T-cell (primary cell): ENCODE measurements around the gene NXPE3. TPM values are rescaled to one million over a fixed set of nuclear protein-coding genes. Genes with fewer than 3 reads are reported as not detected.

Experiments
- ATAC-seq, 4 experiments: fragments of 200-7000 bp in 3 of 4; fragments of 150-1000 bp in 1 of 4; cut with Tn5 transposase; replicated peaks in 1 of 4; 1 replicate in 3 of 4; 2 replicates in 1 of 4; pipeline ENCODE4 v1.10.0; 2021; ENCODE audit warnings: moderate library complexity in 3 of 4, mild to moderate bottlenecking in 2 of 4, moderate number of reproducible peaks in 1 of 4
- CTCF ChIA-PET, 2 donors: fragments of 300-600 bp; sonication (Branson Sonifier 250); formaldehyde crosslinking; loops; one replicate each; lab custom pipeline; 2022; ENCODE audit warnings: antibody characterized with exemption in 2 of 2; lab: Charles Lee
- POLR2A ChIA-PET, 2 donors: fragments of 300-600 bp; sonication (Branson Sonifier 250); formaldehyde crosslinking; loops; one replicate each; lab custom pipeline; 2022; ENCODE audit warnings: antibody characterized with exemption in 2 of 2; lab: Charles Lee
- DNase-seq, 35 experiments: peaks; one replicate each; pipeline versions ENCODE4 v3.0.0 to v3.0.0-alpha.2; 2013 to 2023
- H3K27ac ChIP-seq: one replicate; pipeline ENCODE4 v1.5.1; 2013; ENCODE audit warnings: low read length
- H3K27me3 ChIP-seq, 2 experiments: replicated peaks in 1 of 2; 1 replicate in 1 of 2; 2 replicates in 1 of 2; pipeline versions ENCODE4 v1.6.1 to v1.7.0; 2013; ENCODE audit warnings: low read length in 1 of 2, mixed read lengths in 1 of 2; ENCODE audit not compliant: control insufficient read depth in 2 of 2, insufficient read depth in 2 of 2; ENCODE audit errors: extremely low read depth in 1 of 2
- H3K36me3 ChIP-seq, 2 donors: 1 replicate in 1 of 2; 2 replicates in 1 of 2; pipeline versions ENCODE4 v1.6.1 to v1.7.0; 2013; ENCODE audit warnings: low read length in 1 of 2; ENCODE audit not compliant: control insufficient read depth in 2 of 2, insufficient read depth in 1 of 2; ENCODE audit errors: extremely low read depth in 1 of 2
- H3K4me1 ChIP-seq, 2 experiments: 1 replicate in 1 of 2; 2 replicates in 1 of 2; pipeline versions ENCODE4 v1.6.1 to v1.7.0; 2013; ENCODE audit warnings: low read length in 2 of 2, mixed read lengths in 1 of 2; ENCODE audit not compliant: insufficient read depth in 2 of 2, control insufficient read depth in 1 of 2; ENCODE audit errors: extremely low read depth in 1 of 2
- H3K4me3 ChIP-seq, 2 donors: 1 replicate in 1 of 2; 2 replicates in 1 of 2; pipeline versions ENCODE4 v1.5.1 to v1.7.0; 2013; ENCODE audit warnings: mild to moderate bottlenecking in 2 of 2, low read length in 1 of 2, moderate library complexity in 1 of 2; ENCODE audit not compliant: control insufficient read depth in 1 of 2; ENCODE audit errors: extremely low read depth in 1 of 2
- H3K9me3 ChIP-seq: 2 replicates; pipeline ENCODE4 v1.7.0; 2013
- H3K27ac Mint-ChIP-seq, 2 donors: one replicate each; pipeline ENCODE4 v1.8.0; 2020 to 2021; ENCODE audit warnings: mild to moderate bottlenecking in 2 of 2, mixed read lengths in 2 of 2
- H3K27me3 Mint-ChIP-seq, 2 donors: one replicate each; pipeline ENCODE4 v1.8.0; 2021 to 2022; ENCODE audit warnings: mixed read lengths in 2 of 2
- H3K36me3 Mint-ChIP-seq: one replicate; pipeline ENCODE4 v1.8.0; 2021; ENCODE audit warnings: mixed read lengths
- H3K4me1 Mint-ChIP-seq, 3 donors: one replicate each; pipeline ENCODE4 v1.8.0; 2020 to 2022; ENCODE audit warnings: mixed read lengths in 3 of 3, mild to moderate bottlenecking in 1 of 3
- H3K4me3 Mint-ChIP-seq, 3 donors: one replicate each; pipeline ENCODE4 v1.8.0; 2020 to 2022; ENCODE audit warnings: mild to moderate bottlenecking in 3 of 3, mixed read lengths in 3 of 3, moderate library complexity in 3 of 3
- H3K9me3 Mint-ChIP-seq, 3 donors: one replicate each; pipeline ENCODE4 v1.8.0; 2020 to 2022; ENCODE audit warnings: mixed read lengths in 3 of 3
- WGBS: methylation state at CpG from one replicate; pipeline ENCODE4 v1.1.5; 2013; ENCODE audit warnings: missing lambda C conversion rate; ENCODE audit not compliant: insufficient coverage; 5-methylcytosine and 5-hydroxymethylcytosine counted together
- total RNA-seq, 35 experiments: library from RNA in 6 of 35; stranded (reverse) in 6 of 35; fragments of 120-200 nt in 1 of 35; gene quantifications; one replicate each; pipeline versions ENCODE4 v1.2.1 to v1.2.4 and lab custom pipeline; 2013 to 2026

The NXPE3 gene
- total RNA-seq, 5 donors from 2014 or later (not counting 1 experiment from before 2014, with no cell fraction given), result 38.0 to 44.8 (median 41.3) TPM

- WGBS, result 23% methylated on average over 13 of the region's 21 CpGs
- H3K9me3 Mint-ChIP-seq, result no peaks in the 10 kb centered on the region
- peak overlapping the region; percentile 86 to 92 (median 91) for H3K4me3 Mint-ChIP-seq
- no peaks in the 10 kb centered on the region for H3K27me3 Mint-ChIP-seq
- peaks cover 2 to 11% of the 10 kb centered on the region in 2 donors for H3K36me3 ChIP-seq
- POLR2A ChIA-PET, result interaction anchor here in 1 of 2 donors (1.5 to 1.6 kb wide), 2 partner anchors 54 to 102 kb away, joined by 5 to 9 read pairs; partner anchors contain the start of genes CEP97 and ZBTB11
- H3K4me1 ChIP-seq, result peaks cover 22 to 23% of the 10 kb centered on the region in 2 experiments
- no peaks in the 10 kb centered on the region for H3K27me3 ChIP-seq
- ATAC-seq (peak in 2 of 4 experiments; percentile 5 to 9), DNase-seq (peak in 1 of 35 experiments; percentile 10)
- H3K36me3 Mint-ChIP-seq, result peaks cover 4% of the 10 kb centered on the region
- CTCF ChIA-PET, result interaction anchor here in 1 of 2 donors (0.7 to 1.5 kb wide), 4 partner anchors 10 to 54 kb away, joined by 3 to 11 read pairs (median 6); partner anchors contain the start of gene CEP97
- H3K4me3 ChIP-seq, result peak overlapping the region; percentile 29 to 97
- H3K27ac Mint-ChIP-seq, result peak overlapping the region; percentile 99 to 100
- peaks cover 44 to 52% (median 46%) of the 10 kb centered on the region in 3 donors for H3K4me1 Mint-ChIP-seq
- H3K27ac ChIP-seq, result peak overlapping the region; percentile 92
- no peaks in the 10 kb centered on the region for H3K9me3 ChIP-seq
These were observed 495 bp upstream of the NXPE3 start for GRCh38 chr3:101778385-101779046.

- ATAC-seq, result no peak
- peak overlapping the region; percentile 86 to 92 (median 91) for H3K4me3 Mint-ChIP-seq
- no peak for DNase-seq
- Histone ChIP-seq H3K27me3 (no peaks in the 10 kb centered on the region), H3K27ac (peak overlapping the region; percentile 92), H3K4me1 (peaks cover 30 to 32% of the 10 kb centered on the region in 2 experiments), H3K36me3 (peaks cover 2 to 23% of the 10 kb centered on the region in 2 donors), H3K4me3 (peak overlapping the region; percentile 72 to 97), H3K9me3 (no peaks in the 10 kb centered on the region)
- ChIA-PET CTCF (interaction anchor here (0.6 to 1.5 kb wide), 4 partner anchors 11 to 1525 kb away, joined by 3 to 11 read pairs (median 6); no protein-coding TSS in a partner anchor), POLR2A (interaction anchor here in 1 of 2 donors (1.5 to 1.6 kb wide), 2 partner anchors 56 to 103 kb away, joined by 5 to 9 read pairs; partner anchors contain the start of genes CEP97 and ZBTB11)
- H3K9me3 Mint-ChIP-seq, result no peaks in the 10 kb centered on the region
- peak overlapping the region; percentile 99 to 100 for H3K27ac Mint-ChIP-seq
- H3K27me3 Mint-ChIP-seq, result no peaks in the 10 kb centered on the region
- 0% methylated on average over 5 of the region's 9 CpGs for WGBS
- peaks cover 16% of the 10 kb centered on the region for H3K36me3 Mint-ChIP-seq
- H3K4me1 Mint-ChIP-seq, result peaks cover 58 to 65% (median 60%) of the 10 kb centered on the region in 3 donors
These were observed 891 bp downstream of the NXPE3 start for GRCh38 chr3:101779822-101780381.

GRCh38 chr3:101780661-101781060 is 1.6 kb downstream of the NXPE3 start:
- 83% methylated on average over 1 of the region's 2 CpGs for WGBS
- H3K36me3 ChIP-seq, result peaks cover 2 to 30% of the 10 kb centered on the region in 2 donors
- peaks cover 34 to 39% of the 10 kb centered on the region in 2 experiments for H3K4me1 ChIP-seq
- H3K9me3 Mint-ChIP-seq, result no peaks in the 10 kb centered on the region
- peak overlapping the region; percentile 86 to 92 (median 91) for H3K4me3 Mint-ChIP-seq
- no peaks in the 10 kb centered on the region for H3K9me3 ChIP-seq
- H3K27me3 ChIP-seq, result no peaks in the 10 kb centered on the region
- H3K4me1 Mint-ChIP-seq, result peaks cover 66 to 71% (median 67%) of the 10 kb centered on the region in 3 donors
- no peak overlapping the region for H3K27ac ChIP-seq
- DNase-seq (no peak), ATAC-seq (no peak)
- CTCF ChIA-PET, result interaction anchor here in 1 of 2 donors (0.9 kb wide), 1 partner anchor 448 kb away, joined by 3 read pairs; no protein-coding TSS in a partner anchor
- H3K27me3 Mint-ChIP-seq, result no peaks in the 10 kb centered on the region
- H3K4me3 ChIP-seq, result no peak overlapping the region
- peaks cover 22% of the 10 kb centered on the region for H3K36me3 Mint-ChIP-seq
- peak overlapping the region; percentile 99 to 100 for H3K27ac Mint-ChIP-seq
- POLR2A ChIA-PET, result interaction anchor here (0.6 kb wide), 2 partner anchors 9 to 11 kb away, joined by 3 to 4 read pairs; no protein-coding TSS in a partner anchor

- H3K9me3 Mint-ChIP-seq, result no peaks in the 10 kb centered on the region
- no peaks in the 10 kb centered on the region for H3K27me3 ChIP-seq
- POLR2A ChIA-PET, result interaction anchor here in 1 of 2 donors (0.6 kb wide), 1 partner anchor 9 kb away, joined by 4 read pairs; no protein-coding TSS in a partner anchor
- H3K4me1 ChIP-seq, result peaks cover 38 to 44% of the 10 kb centered on the region in 2 experiments
- H3K9me3 ChIP-seq, result no peaks in the 10 kb centered on the region
- ATAC-seq (no peak), DNase-seq (no peak)
- peaks cover 25% of the 10 kb centered on the region for H3K36me3 Mint-ChIP-seq
- H3K4me3 Mint-ChIP-seq, result peak overlapping the region; percentile 86 to 92 (median 91)
- peaks cover 2 to 35% of the 10 kb centered on the region in 2 donors for H3K36me3 ChIP-seq
- peak overlapping the region; percentile 99 to 100 for H3K27ac Mint-ChIP-seq
- CTCF ChIA-PET, result interaction anchor here in 1 of 2 donors (0.6 kb wide), 1 partner anchor 26 kb away, joined by 4 read pairs; no protein-coding TSS in a partner anchor
- H3K4me3 ChIP-seq, result no peak overlapping the region
- no peaks in the 10 kb centered on the region for H3K27me3 Mint-ChIP-seq
- peaks cover 71 to 75% (median 72%) of the 10 kb centered on the region in 3 donors for H3K4me1 Mint-ChIP-seq
- no peak overlapping the region for H3K27ac ChIP-seq
These were observed 2.2 kb downstream of the NXPE3 start for GRCh38 chr3:101781166-101781565.

- ATAC-seq, result peak; percentile 73 to 96 (median 86)
- Histone ChIP-seq H3K9me3 (no peaks in the 10 kb centered on the region), H3K27me3 (no peaks in the 10 kb centered on the region), H3K36me3 (peaks cover 2 to 61% of the 10 kb centered on the region in 2 donors), H3K4me3 (peak overlapping the region in 1 of 2 donors; percentile 27), H3K4me1 (peaks cover 30 to 43% of the 10 kb centered on the region in 2 experiments), H3K27ac (peak overlapping the region; percentile 57)
- peaks cover 73 to 78% (median 77%) of the 10 kb centered on the region in 3 donors for H3K4me1 Mint-ChIP-seq
- peak in 3 of 35 experiments; percentile 13 to 48 (median 24) for DNase-seq
- peak overlapping the region; percentile 35 to 76 (median 37) for H3K4me3 Mint-ChIP-seq
- ChIA-PET POLR2A (interaction anchor here (0.5 to 1.3 kb wide), 7 partner anchors 7 to 188 kb away, joined by 3 to 6 read pairs (median 3); no protein-coding TSS in a partner anchor), CTCF (interaction anchor here (0.6 to 2.1 kb wide), 10 partner anchors 18 to 1451 kb away, joined by 3 to 13 read pairs (median 4); no protein-coding TSS in a partner anchor)
- H3K27me3 Mint-ChIP-seq, result no peaks in the 10 kb centered on the region
- 50% methylated on average over 1 of the region's 5 CpGs for WGBS
- H3K27ac Mint-ChIP-seq, result peak overlapping the region; percentile 89 to 94
- peaks cover 51% of the 10 kb centered on the region for H3K36me3 Mint-ChIP-seq
- no peaks in the 10 kb centered on the region for H3K9me3 Mint-ChIP-seq
These were observed 6.0 kb downstream of the NXPE3 start for GRCh38 chr3:101784855-101785613.
